GM12874 (cell line): ENCODE results near the gene ATAD2B.

ENCODE experiments used
- CTCF ChIP-seq: IDR thresholded peaks from 2 replicates; pipeline ENCODE4 v1.5.1; 2011; ENCODE audit warnings: low read depth, mild to moderate bottlenecking, control low read depth, low read length, moderate library complexity; ENCODE audit not compliant: insufficient read depth

ATAD2B gene

GRCh38 chr2:23904215-23904614, 22.7 kb downstream of the ATAD2B start:
- TF ChIP-seq CTCF = no peak

GRCh38 chr2:23903034-23903433, 23.9 kb downstream of the ATAD2B start:
- TF ChIP-seq CTCF = no peak

GRCh38 chr2:23901966-23902846, 24.7 kb downstream of the ATAD2B start:
- TF ChIP-seq CTCF = no peak

- no peak for TF ChIP-seq CTCF
Measured at GRCh38 chr2:23900541-23901322, 26.2 kb downstream of the ATAD2B start.

- TF ChIP-seq CTCF = no peak
Measured at GRCh38 chr2:23900133-23900532, 26.8 kb downstream of the ATAD2B start.

- TF ChIP-seq CTCF = no peak
Measured at GRCh38 chr2:23871206-23871605, 55.7 kb downstream of the ATAD2B start.

GRCh38 chr2:23867449-23867848, 59.5 kb downstream of the ATAD2B start:
- no peak for TF ChIP-seq CTCF
